K562 (cell line): ENCODE results near the gene SNX1. TPM values are rescaled to one million over a fixed set of nuclear protein-coding genes. Genes with fewer than 3 reads are reported as not detected.

Experiments
- ATF7 ChIP-seq: fragments of 450-650 bp; IDR thresholded peaks from 2 replicates; pipeline ENCODE4 v1.7.1; 2014; ENCODE audit warnings: mild to moderate bottlenecking, moderate library complexity
- CREB5 ChIP-seq: fragments of 250-450 bp; sonication (Bioruptor Pico); IDR thresholded peaks from 2 replicates; pipeline ENCODE4 v1.5.0; 2020; ENCODE audit warnings: mild to moderate bottlenecking
- CTBP1 ChIP-seq: fragments of 450-650 bp; IDR thresholded peaks from 2 replicates; pipeline ENCODE4 v1.6.1; 2016; ENCODE audit warnings: borderline replicate concordance
- ESRRA ChIP-seq: fragments of 450-650 bp; IDR thresholded peaks from 2 replicates; pipeline ENCODE4 v1.6.1; 2014; ENCODE audit warnings: low read depth, mild to moderate bottlenecking, moderate library complexity, borderline replicate concordance
- GABPB2 ChIP-seq: fragments of 250-450 bp; sonication (Bioruptor Pico); conservative IDR thresholded peaks from 2 replicates; pipeline ENCODE4 v1.5.1; 2021; ENCODE audit warnings: mild to moderate bottlenecking
- HDAC2 ChIP-seq: fragments of 450-650 bp; IDR thresholded peaks from 2 replicates; pipeline ENCODE4 v1.6.1; 2016; ENCODE audit warnings: mild to moderate bottlenecking
- HEY1 ChIP-seq: fragments of 250-450 bp; sonication (Bioruptor Pico); IDR thresholded peaks from 2 replicates; pipeline ENCODE4 v1.5.0; 2020; ENCODE audit warnings: mild to moderate bottlenecking, moderate library complexity, borderline replicate concordance
- HMBOX1 ChIP-seq: sonication (generic); IDR thresholded peaks from 2 replicates; pipeline ENCODE4 v1.6.1; 2016
- IRF2 ChIP-seq: sonication (generic); formaldehyde crosslinking; IDR thresholded peaks from 2 replicates; pipeline ENCODE4 v1.8.1; 2022; ENCODE audit warnings: mild to moderate bottlenecking, missing genetic modification reagents
- NONO ChIP-seq, 2 experiments: fragments of 200-400 bp in 1 of 2; fragments of 450-650 bp in 1 of 2; formaldehyde crosslinking in 1 of 2; IDR thresholded peaks; 2 replicates each; pipeline ENCODE4 v1.6.1; 2017; ENCODE audit warnings: low read depth in 2 of 2, mild to moderate bottlenecking in 2 of 2, moderate library complexity in 2 of 2, low read length in 1 of 2
- PREB ChIP-seq: sonication (generic); formaldehyde crosslinking; IDR thresholded peaks from 2 replicates; pipeline ENCODE4 v1.8.1; 2023; ENCODE audit warnings: mild to moderate bottlenecking, missing genetic modification reagents
- PTRF ChIP-seq: fragments of 450-650 bp; IDR thresholded peaks from 2 replicates; pipeline ENCODE4 v1.6.1; 2016; ENCODE audit warnings: mild to moderate bottlenecking, missing genetic modification characterization, missing compliant biosample characterization
- SREBF1 ChIP-seq: fragments of 150-350 bp; IDR thresholded peaks from 2 replicates; pipeline ENCODE4 v1.6.1; 2014; ENCODE audit warnings: antibody characterized with exemption, low read depth, low read length, borderline replicate concordance
- SRSF3 ChIP-seq: fragments of 200-400 bp; formaldehyde crosslinking; IDR thresholded peaks from 2 replicates; pipeline ENCODE4 v1.6.1; 2016; ENCODE audit warnings: mild to moderate bottlenecking, low read length, moderate library complexity; ENCODE audit not compliant: insufficient read depth
- STAG1 ChIP-seq: sonication (generic); formaldehyde crosslinking; IDR thresholded peaks from 2 replicates; pipeline ENCODE4 v1.5.0; 2020; ENCODE audit warnings: missing genetic modification reagents, borderline replicate concordance
- ZNF140 ChIP-seq: fragments of 250-450 bp; sonication (Bioruptor Pico); IDR thresholded peaks from 2 replicates; pipeline ENCODE4 v1.8.0; 2021; ENCODE audit warnings: moderate library complexity, mild to moderate bottlenecking, inconsistent platforms
- ZNF146 ChIP-seq: IDR thresholded peaks from one replicate; pipeline ENCODE4 v1.6.1; 2018; ENCODE audit warnings: missing compliant biosample characterization; ENCODE audit not compliant: unreplicated experiment
- ZNF280B ChIP-seq: fragments of 250-450 bp; sonication (Bioruptor Pico); IDR thresholded peaks from 2 replicates; pipeline ENCODE4 v1.5.1; 2021; ENCODE audit warnings: mild to moderate bottlenecking
- ZNF354B ChIP-seq: fragments of 250-450 bp; sonication (Bioruptor Pico); IDR thresholded peaks from 2 replicates; pipeline ENCODE4 v1.4.0; 2020
- ZNF696 ChIP-seq: fragments of 250-450 bp; sonication (Bioruptor Pico); conservative IDR thresholded peaks from 2 replicates; pipeline ENCODE4 v1.4.0; 2020; ENCODE audit warnings: mild to moderate bottlenecking, moderate library complexity
- ZNF77 ChIP-seq: fragments of 250-450 bp; sonication (Bioruptor Pico); IDR thresholded peaks from 2 replicates; pipeline ENCODE4 v1.5.0; 2020
- polyA plus RNA-seq, 8 experiments: library from polyadenylated mRNA; depleted of rRNA in 4 of 8; stranded (reverse) in 5 of 8; unstranded in 3 of 8; fragments of >200 nt; fragmentation: Nextera tagmentation in 2 of 8; fragmentation: Illumina TruSeq in 1 of 8; extraction: Ambion mirVana in 2 of 8; extraction: Trizol in 1 of 8; gene quantifications; 2 replicates each; pipeline versions ENCODE4 v1.2.1 to v1.2.3, GENCODE V29; 2011 to 2014; ENCODE audit warnings: inconsistent platforms in 1 of 8, missing spikeins in 1 of 8
- total RNA-seq, 7 experiments: library from RNA; depleted of rRNA in 6 of 7; stranded (reverse); fragments of >200 nt in 6 of 7; fragmentation: Illumina TruSeq in 2 of 7; extraction: Trizol in 2 of 7; gene quantifications; 2 replicates each; pipeline versions ENCODE4 v1.2.1 to v1.2.3, GENCODE V29; 2011 to 2021; ENCODE audit warnings: low replicate concordance in 1 of 7

Gene SNX1
- total and polyA plus RNA-seq, 9 of the 15 experiments (the other 6 are each of a cell fraction or from before 2014, with no cell fraction given), result 11.0 to 105 (median 59.9) TPM

GRCh38 chr15:64046421-64047153 is 49.2 kb upstream of the SNX1 start, which contains the start of gene DAPK2 (continued):
- TF ChIP-seq NONO (IDR thresholded peaks at IDR 0.05; ENCODE audit: low read depth in 2 of 2, low read length in 1 of 2) (peak in 1 of 2 experiments; percentile 64; a peak in 1 of 4 replicates), SREBF1 (no peak), CTBP1 (peak; percentile 42; the same call in 1 of the 2 replicates), ZNF354B (CRISPR knock-in tag) (no peak), ZNF146 (no peak), ZNF280B (CRISPR knock-in tag) (no peak), ZNF696 (CRISPR knock-in tag) (no peak), HMBOX1 (no peak), GABPB2 (CRISPR knock-in tag) (no peak), ESRRA (no peak), ZNF140 (CRISPR knock-in tag) (no peak), HEY1 (no peak), ZNF77 (CRISPR knock-in tag) (no peak), PTRF (no peak), CREB5 (CRISPR knock-in tag) (no peak), PREB (no peak), STAG1 (0 out of 2 replicates have a peak, but pooled peaks have one; percentile 18), IRF2 (CRISPR knock-in tag) (no peak), ATF7 (0 out of 2 replicates have a peak, but pooled peaks have one; percentile 12), HDAC2 (no peak), SRSF3 (no peak)
